B cell (primary cell): ENCODE results near the gene SYNC. TPM values are rescaled to one million over a fixed set of nuclear protein-coding genes. Genes with fewer than 3 reads are reported as not detected.

Experiments
- ATAC-seq: fragments of 200-7000 bp; cut with Tn5 transposase; one replicate; pipeline ENCODE4 v1.10.0; 2021; ENCODE audit warnings: low read depth, mild to moderate bottlenecking, moderate number of reproducible peaks, moderate library complexity
- CTCF ChIA-PET: fragments of 350-600 bp; sonication (Branson Sonifier 250); formaldehyde crosslinking; loops from one replicate; lab custom pipeline; 2021; ENCODE audit warnings: antibody characterized with exemption, inconsistent platforms; lab: Charles Lee
- POLR2A ChIA-PET: fragments of 350-600 bp; sonication (Branson Sonifier 250); formaldehyde crosslinking; loops from one replicate; lab custom pipeline; 2021; ENCODE audit warnings: antibody characterized with exemption; lab: Charles Lee
- DNase-seq: peaks from one replicate; pipeline ENCODE4 v3.0.0; 2013
- H2AFZ ChIP-seq: 2 replicates; pipeline ENCODE4 v1.6.1; 2012; ENCODE audit warnings: mild to moderate bottlenecking, low read depth, low read length; ENCODE audit not compliant: insufficient read depth, poor library complexity, severe bottlenecking
- H3K27ac ChIP-seq, 2 donors: 1 replicate in 1 of 2; 2 replicates in 1 of 2; pipeline ENCODE4 v1.5.1; 2012 to 2013; ENCODE audit warnings: low read length in 2 of 2, mild to moderate bottlenecking in 2 of 2, moderate library complexity in 1 of 2
- H3K27me3 ChIP-seq, 4 experiments: fragments of 200-600 bp in 1 of 4; sonication (generic) in 1 of 4; replicated peaks in 1 of 4; 1 replicate in 2 of 4; 2 replicates in 2 of 4; pipeline versions ENCODE4 v1.6.1 to v1.7.0; 2013 to 2016; ENCODE audit warnings: low read length in 3 of 4, mild to moderate bottlenecking in 2 of 4, mixed read lengths in 1 of 4, moderate library complexity in 1 of 4; ENCODE audit not compliant: insufficient read depth in 4 of 4, control insufficient read depth in 3 of 4; ENCODE audit errors: control extremely low read depth in 1 of 4
- H3K36me3 ChIP-seq, 2 experiments: replicated peaks in 1 of 2; 1 replicate in 1 of 2; 2 replicates in 1 of 2; pipeline versions ENCODE4 v1.6.1 to v1.7.1; 2013; ENCODE audit warnings: low read length in 1 of 2; ENCODE audit not compliant: insufficient read depth in 2 of 2, control insufficient read depth in 1 of 2; ENCODE audit errors: control extremely low read depth in 1 of 2, extremely low read depth in 1 of 2
- H3K4me1 ChIP-seq, 2 donors: fragments of 200-600 bp in 1 of 2; sonication (generic) in 1 of 2; 1 replicate in 1 of 2; 2 replicates in 1 of 2; pipeline versions ENCODE4 v1.5.1 to v1.6.1; 2013 to 2017; ENCODE audit warnings: low read length in 2 of 2; ENCODE audit not compliant: control insufficient read depth in 2 of 2, insufficient read depth in 2 of 2
- H3K4me2 ChIP-seq: replicated peaks from 2 replicates; pipeline ENCODE3; 2012; ENCODE audit warnings: mild to moderate bottlenecking, low read depth, low read length; ENCODE audit not compliant: poor library complexity, severe bottlenecking
- H3K4me3 ChIP-seq, 5 experiments: fragments of 200-600 bp in 1 of 5; sonication (generic) in 1 of 5; 1 replicate in 3 of 5; 2 replicates in 2 of 5; pipeline versions ENCODE4 v1.5.1 to v1.7.0; 2011 to 2016; ENCODE audit warnings: low read length in 4 of 5, mild to moderate bottlenecking in 4 of 5, low read depth in 2 of 5, control low read depth in 1 of 5, moderate library complexity in 1 of 5; ENCODE audit not compliant: insufficient read depth in 1 of 5; ENCODE audit errors: control extremely low read depth in 1 of 5, extremely low read depth in 1 of 5
- H3K79me2 ChIP-seq: fragments of 200-600 bp; sonication (generic); one replicate; pipeline ENCODE4 v1.6.0; 2016; ENCODE audit warnings: low read length; ENCODE audit not compliant: control insufficient read depth, insufficient read depth
- H3K9ac ChIP-seq: fragments of 200-600 bp; sonication (generic); 2 replicates; pipeline ENCODE4 v1.6.1; 2017; ENCODE audit warnings: mild to moderate bottlenecking, low read length, moderate library complexity
- H3K9me3 ChIP-seq, 3 donors: one replicate each; pipeline versions ENCODE4 v1.6.1 to v1.7.1; 2013; ENCODE audit warnings: low read length in 2 of 3; ENCODE audit not compliant: control insufficient read depth in 2 of 3, insufficient read depth in 1 of 3; ENCODE audit errors: control extremely low read depth in 1 of 3
- H4K20me1 ChIP-seq: 2 replicates; pipeline ENCODE4 v1.6.0; 2012; ENCODE audit warnings: mild to moderate bottlenecking, low read length; ENCODE audit not compliant: insufficient read depth, control insufficient read depth, poor library complexity, severe bottlenecking
- H3K27ac Mint-ChIP-seq: one replicate; pipeline ENCODE4 v1.8.0; 2021; ENCODE audit warnings: mixed read lengths
- H3K27me3 Mint-ChIP-seq: one replicate; pipeline ENCODE4 v1.8.0; 2021; ENCODE audit warnings: mixed read lengths
- H3K4me1 Mint-ChIP-seq: one replicate; pipeline ENCODE4 v1.8.0; 2021; ENCODE audit warnings: mixed read lengths
- H3K4me3 Mint-ChIP-seq: one replicate; pipeline ENCODE4 v1.8.0; 2021; ENCODE audit warnings: mixed read lengths
- H3K9me3 Mint-ChIP-seq: one replicate; pipeline ENCODE4 v1.8.0; 2022; ENCODE audit warnings: mixed read lengths; ENCODE audit not compliant: insufficient read depth
- EZH2 ChIP-seq: IDR thresholded peaks from 2 replicates; pipeline ENCODE4 v1.6.1; 2012; ENCODE audit warnings: borderline replicate concordance, low read depth, mild to moderate bottlenecking, moderate library complexity, low read length; ENCODE audit not compliant: insufficient read depth, poor library complexity, severe bottlenecking
- WGBS: methylation state at CpG from one replicate; pipeline ENCODE4 v1.1.5; 2013; ENCODE audit warnings: missing lambda C conversion rate; ENCODE audit not compliant: insufficient coverage; 5-methylcytosine and 5-hydroxymethylcytosine counted together
- intact Hi-C: fragments of 100-400 bp; cut with micrococcal nuclease; formaldehyde crosslinking; loops from one replicate; pipeline ENCODE4 v1.10.0; 2022
- polyA plus RNA-seq: library from polyadenylated mRNA; depleted of rRNA; stranded (reverse); fragments of >200 nt; gene quantifications from 2 replicates; pipeline ENCODE4 v1.2.3, GENCODE V29; 2012
- total RNA-seq, 2 donors: library from RNA; stranded (reverse); fragments of 120-200 nt in 1 of 2; gene quantifications; 1 replicate in 1 of 2; 2 replicates in 1 of 2; pipeline versions ENCODE4 v1.2.3 to v1.2.4, GENCODE V29; 2013 to 2022
- TF ChIP-seq, protein P1 (sequence below): fragments of 200-600 bp; IDR thresholded peaks from one replicate; pipeline ENCODE4 v1.8.0; 2022; ENCODE audit warnings: antibody characterized with exemption, mild to moderate bottlenecking

The SYNC gene
- total and polyA plus RNA-seq, 2 donors (not counting 1 experiment from before 2014, with no cell fraction given), result not detected

DNA sequence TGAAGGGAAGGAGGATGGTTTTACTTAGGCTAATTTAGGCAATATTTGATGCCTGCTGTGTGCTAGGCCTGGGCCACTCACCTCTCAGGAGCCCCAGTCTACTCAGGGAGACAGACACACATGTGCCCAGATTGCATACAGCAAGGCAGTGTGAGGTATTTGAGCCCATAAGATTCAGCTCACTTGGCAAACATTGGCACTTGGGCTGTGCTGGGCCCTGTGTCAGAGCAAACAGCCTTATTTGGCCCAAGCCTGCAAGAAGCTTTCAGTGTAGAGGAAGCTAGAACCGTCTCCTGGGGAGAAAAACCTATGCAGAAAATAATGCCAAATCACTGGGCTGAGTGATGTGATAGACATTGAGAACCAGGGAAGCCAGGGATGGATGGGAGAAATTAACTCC is 3.9 kb upstream of the SYNC start:
- no peaks in the 10 kb centered on the region for H3K79me2 ChIP-seq
- no peak overlapping the region for H3K27ac ChIP-seq
- POLR2A ChIA-PET, result no interaction called here
- no peaks in the 10 kb centered on the region for H3K36me3 ChIP-seq
- no peak overlapping the region for H3K27ac Mint-ChIP-seq
- CTCF ChIA-PET, result interaction anchor here (1.2 to 1.6 kb wide), 2 partner anchors 10 to 166 kb away, joined by 3 to 4 read pairs; no protein-coding TSS in a partner anchor
- no peak for TF ChIP-seq EZH2
- TF ChIP-seq, protein P1, sequence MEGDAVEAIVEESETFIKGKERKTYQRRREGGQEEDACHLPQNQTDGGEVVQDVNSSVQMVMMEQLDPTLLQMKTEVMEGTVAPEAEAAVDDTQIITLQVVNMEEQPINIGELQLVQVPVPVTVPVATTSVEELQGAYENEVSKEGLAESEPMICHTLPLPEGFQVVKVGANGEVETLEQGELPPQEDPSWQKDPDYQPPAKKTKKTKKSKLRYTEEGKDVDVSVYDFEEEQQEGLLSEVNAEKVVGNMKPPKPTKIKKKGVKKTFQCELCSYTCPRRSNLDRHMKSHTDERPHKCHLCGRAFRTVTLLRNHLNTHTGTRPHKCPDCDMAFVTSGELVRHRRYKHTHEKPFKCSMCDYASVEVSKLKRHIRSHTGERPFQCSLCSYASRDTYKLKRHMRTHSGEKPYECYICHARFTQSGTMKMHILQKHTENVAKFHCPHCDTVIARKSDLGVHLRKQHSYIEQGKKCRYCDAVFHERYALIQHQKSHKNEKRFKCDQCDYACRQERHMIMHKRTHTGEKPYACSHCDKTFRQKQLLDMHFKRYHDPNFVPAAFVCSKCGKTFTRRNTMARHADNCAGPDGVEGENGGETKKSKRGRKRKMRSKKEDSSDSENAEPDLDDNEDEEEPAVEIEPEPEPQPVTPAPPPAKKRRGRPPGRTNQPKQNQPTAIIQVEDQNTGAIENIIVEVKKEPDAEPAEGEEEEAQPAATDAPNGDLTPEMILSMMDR, result no peak
- no peak overlapping the region for H3K9ac ChIP-seq
- H3K4me3 Mint-ChIP-seq, result no peak overlapping the region
- no peaks in the 10 kb centered on the region for H3K9me3 Mint-ChIP-seq
- 70% methylated on average over 1 of the region's 1 CpG for WGBS
- intact Hi-C loops, result no loop called here
- ATAC-seq (no peak), DNase-seq (no peak)
- no peak overlapping the region for H3K4me3 ChIP-seq
- no peaks in the 10 kb centered on the region for H3K9me3 ChIP-seq
- peaks cover 17% of the 10 kb centered on the region for H3K4me1 Mint-ChIP-seq
- H3K27me3 ChIP-seq, result peaks cover 0 to 38% (median 18%) of the 10 kb centered on the region in 4 experiments
- H3K27me3 Mint-ChIP-seq, result peaks cover 35% of the 10 kb centered on the region
- H3K4me2 ChIP-seq, result no peak overlapping the region
- H4K20me1 ChIP-seq, result no peaks in the 10 kb centered on the region
- H2AFZ ChIP-seq, result no peak overlapping the region
- H3K4me1 ChIP-seq, result peaks cover 13 to 19% of the 10 kb centered on the region in 2 donors

DNA sequence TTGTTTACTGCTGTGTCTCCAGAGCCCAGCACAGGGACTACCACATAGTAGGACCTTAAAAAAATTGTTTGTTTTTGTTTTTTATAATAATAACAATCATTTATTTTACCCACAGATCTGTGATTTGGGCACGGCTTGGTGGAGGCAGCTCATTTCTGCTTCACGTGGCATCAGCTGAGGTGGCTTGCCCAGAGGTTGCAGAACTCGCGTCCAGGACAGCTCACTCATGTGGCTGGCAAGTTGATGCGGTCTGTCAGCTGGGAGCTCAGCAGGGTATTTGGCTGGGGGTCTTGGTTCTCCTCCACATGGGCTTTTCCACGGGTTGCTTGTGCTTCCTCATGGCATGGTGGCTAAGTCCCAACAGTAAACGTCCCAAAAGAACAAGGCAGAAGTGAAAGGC is 2.9 kb upstream of the SYNC start:
- Histone ChIP-seq H3K4me3 (no peak overlapping the region), H4K20me1 (no peaks in the 10 kb centered on the region), H3K4me2 (no peak overlapping the region), H3K27me3 (peaks cover 0 to 38% (median 18%) of the 10 kb centered on the region in 4 experiments), H3K4me1 (peaks cover 13 to 19% of the 10 kb centered on the region in 2 donors), H3K79me2 (no peaks in the 10 kb centered on the region), H3K9ac (no peak overlapping the region), H3K9me3 (no peaks in the 10 kb centered on the region), H3K27ac (no peak overlapping the region), H2AFZ (no peak overlapping the region), H3K36me3 (no peaks in the 10 kb centered on the region)
- no peak for ATAC-seq
- Mint-ChIP-seq H3K4me1 (peaks cover 16% of the 10 kb centered on the region), H3K27ac (no peak overlapping the region), H3K4me3 (no peak overlapping the region), H3K9me3 (no peaks in the 10 kb centered on the region), H3K27me3 (peaks cover 35% of the 10 kb centered on the region)
- WGBS, result 85% methylated on average over 6 of the region's 7 CpGs
- ChIA-PET CTCF (interaction anchor here (0.6 to 1.6 kb wide), 3 partner anchors 11 to 351 kb away, joined by 3 to 4 read pairs (median 3); no protein-coding TSS in a partner anchor), POLR2A (no interaction called here)
- no peak for DNase-seq
- intact Hi-C loops, result no loop called here
- TF ChIP-seq, protein P1, result no peak
